ENCODE results near the gene ICAM3. TPM values are rescaled to one million over a fixed set of nuclear protein-coding genes. Genes with fewer than 3 reads are reported as not detected.
"Not testable (repeated sequence)": the region's sequence is repeated elsewhere in the genome, so short reads cannot be mapped to it uniquely, and the experiment has no call there.

Gene ICAM3
- total and polyA plus RNA-seq, 10 of the 15 experiments (the other 5 are each of a cell fraction or from before 2014, with no cell fraction given): 5.5 to 152 (median 90.7) TPM

GRCh38 chr19:10378124-10378523 is 38.7 kb upstream of the ICAM3 start:
- Histone ChIP-seq H3K27me3 (replicated peaks in 1 of 2; ENCODE audit: control insufficient read depth in 2 of 2, insufficient read depth in 2 of 2, low read length in 1 of 2) (no peaks in the 10 kb centered on the region), H2AFZ (ENCODE audit: control insufficient read depth, low read depth, low read length) (no peak overlapping the region), H4K20me1 (ENCODE audit: control insufficient read depth, insufficient read depth) (no peaks in the 10 kb centered on the region), H3K9ac (ENCODE audit: control insufficient read depth, insufficient read depth, low read length) (no peak overlapping the region), H3K79me2 (ENCODE audit: control insufficient read depth, insufficient read depth, low read length) (peaks cover 25% of the 10 kb centered on the region), H3K4me3 (no peak overlapping the region), H3K4me1 (ENCODE audit: control insufficient read depth, insufficient read depth, low read length) (peaks cover 18% of the 10 kb centered on the region), H3K36me3 (ENCODE audit: control insufficient read depth in 2 of 2, insufficient read depth in 2 of 2, low read length in 1 of 2) (peaks cover 3 to 7% of the 10 kb centered on the region in 2 experiments; a peak in 3 of 4 replicates), H3K9me3 (replicated peaks; ENCODE audit: control insufficient read depth, insufficient read depth, low read length) (no peaks in the 10 kb centered on the region), H3K4me2 (ENCODE audit: control insufficient read depth, insufficient read depth) (peak overlapping the region; percentile 32), H3K27ac (ENCODE audit: control insufficient read depth, insufficient read depth) (no peak overlapping the region)
- ChIA-PET POLR2A (interaction anchor here (3.4 kb wide), 1 partner anchor 107 kb away, joined by 43 read pairs; the partner anchor contains the start of gene ICAM1), RAD21 (ENCODE audit: unreplicated experiment) (interaction anchor here (0.9 kb wide), 1 partner anchor 89 kb away, joined by 4 read pairs; the partner anchor contains the start of gene ICAM5), SMC1A (ENCODE audit: uncharacterized antibody, unreplicated experiment) (interaction anchor here (0.9 to 1.3 kb wide), 2 partner anchors 11 to 116 kb away, joined by 3 to 7 read pairs; no protein-coding TSS in a partner anchor), CTCF (interaction anchor here (0.5 to 12.4 kb wide), 2 partner anchors 109 to 329 kb away, joined by 4 to 370 read pairs; partner anchors contain the start of gene ICAM1)
- in situ Hi-C loops (cut with MboI): no loop called here
- intact Hi-C loops (cut with micrococcal nuclease; ENCODE audit: unreplicated experiment): no loop called here
- 99% methylated on average over 8 of the region's 8 CpGs for WGBS (ENCODE audit: insufficient coverage, insufficient replicate concordance, low lambda C conversion rate, missing lambda C conversion rate)
- DNase-seq (ENCODE audit: low read depth, low spot score): no peak
- no peak for ATAC-seq
- no peak for TF ChIP-seq JUND (IDR thresholded peaks at IDR 0.05; ENCODE audit: low read depth, low read length)
- TF ChIP-seq ELK1 (IDR thresholded peaks at IDR 0.05; ENCODE audit: low read depth, low read length): no peak
- no peak for TF ChIP-seq ASH2L (IDR thresholded peaks at IDR 0.05; ENCODE audit: borderline replicate concordance, low read depth)
- TF ChIP-seq BCL3 (IDR thresholded peaks at IDR 0.05; ENCODE audit: borderline replicate concordance, insufficient read depth, low read depth, low read length, poor library complexity, severe bottlenecking): peak; percentile 85
- TF ChIP-seq RAD51 (IDR thresholded peaks at IDR 0.05): no peak
- no peak for TF ChIP-seq MYB (IDR thresholded peaks at IDR 0.05; ENCODE audit: borderline replicate concordance, low read depth, low read length)
- FAIRE-seq: no peak
- no TSS peak for BruUV-seq (replicated peaks)

GRCh38 chr19:10377140-10377640 is 37.8 kb upstream of the ICAM3 start:
- H2AFZ ChIP-seq (ENCODE audit: control insufficient read depth, low read depth, low read length); H3K9me3 ChIP-seq (replicated peaks; ENCODE audit: control insufficient read depth, insufficient read depth, low read length); DNase-seq (ENCODE audit: low read depth, low spot score); H3K4me2 ChIP-seq (ENCODE audit: control insufficient read depth, insufficient read depth); FAIRE-seq; H3K4me3 ChIP-seq; intact Hi-C loops (cut with micrococcal nuclease; ENCODE audit: unreplicated experiment); H3K27me3 ChIP-seq (replicated peaks in 1 of 2; ENCODE audit: control insufficient read depth in 2 of 2, insufficient read depth in 2 of 2, low read length in 1 of 2); H3K9ac ChIP-seq (ENCODE audit: control insufficient read depth, insufficient read depth, low read length); SMC1A ChIA-PET (ENCODE audit: uncharacterized antibody, unreplicated experiment); CTCF ChIA-PET; POLR2A ChIA-PET; in situ Hi-C loops (cut with MboI); H4K20me1 ChIP-seq (ENCODE audit: control insufficient read depth, insufficient read depth); H3K36me3 ChIP-seq (ENCODE audit: control insufficient read depth in 2 of 2, insufficient read depth in 2 of 2, low read length in 1 of 2); H3K27ac ChIP-seq (ENCODE audit: control insufficient read depth, insufficient read depth); ATAC-seq: not testable (repeated sequence)
- WGBS (ENCODE audit: insufficient coverage, insufficient replicate concordance, low lambda C conversion rate, missing lambda C conversion rate): 97% methylated on average over 2 of the region's 2 CpGs
- RAD21 ChIA-PET (ENCODE audit: unreplicated experiment): interaction anchor here (1.0 kb wide), 1 partner anchor 33 kb away, joined by 3 read pairs; no protein-coding TSS in a partner anchor
- peaks cover 25% of the 10 kb centered on the region for H3K79me2 ChIP-seq (ENCODE audit: control insufficient read depth, insufficient read depth, low read length)
- TSS peak; percentile 37 for BruUV-seq (replicated peaks)
- peaks cover 18% of the 10 kb centered on the region for H3K4me1 ChIP-seq (ENCODE audit: control insufficient read depth, insufficient read depth, low read length)
